Hindlimb muscle (tissue), 1 donor: ENCODE results near the gene BEST4. TPM values are rescaled to one million over a fixed set of nuclear protein-coding genes. Genes with fewer than 3 reads are reported as not detected.
"Not testable (repeated sequence)": the region's sequence is repeated elsewhere in the genome, so short reads cannot be mapped to it uniquely, and the experiment has no call there.

Experiments
- DNase-seq: peaks from one replicate; pipeline ENCODE4 v3.0.0-alpha.2; 2013
- polyA plus RNA-seq: library from polyadenylated mRNA; unstranded; fragments of 120-200 nt; gene quantifications from one replicate; pipeline ENCODE4 v1.2.1, GENCODE V29; 2013; ENCODE audit not compliant: insufficient read length

Gene BEST4
- polyA plus RNA-seq, 1 donor, result 0.19 TPM

GRCh38 chr1:44801491-44802305 is 13.7 kb upstream of the BEST4 start:
- DNase-seq, result no peak

- DNase-seq, result peak; percentile 98
Observed at GRCh38 chr1:44799770-44800584, 12.0 kb upstream of the BEST4 start, which contains the start of gene PLK3. PLK3 (plus strand) TSS chr1:44800377; CDS start chr1:44800464, 87 bp downstream.

GRCh38 chr1:44798481-44799365 is 10.8 kb upstream of the BEST4 start:
- no peak for DNase-seq

GRCh38 chr1:44797886-44798285 is 9.9 kb upstream of the BEST4 start:
- DNase-seq, result not testable (repeated sequence)

- no peak for DNase-seq
Observed at GRCh38 chr1:44792736-44793502, 4.9 kb upstream of the BEST4 start.

- DNase-seq, result no peak
Observed at GRCh38 chr1:44790968-44791801, 3.2 kb upstream of the BEST4 start.

GRCh38 chr1:44787506-44787905 is 464 bp downstream of the BEST4 start:
- DNase-seq, result no peak

- DNase-seq, result no peak
Observed at GRCh38 chr1:44786841-44787426, 1.0 kb downstream of the BEST4 start.

- peak; percentile 71 for DNase-seq
Observed at GRCh38 chr1:44786138-44786840, 1.7 kb downstream of the BEST4 start.

- no peak for DNase-seq
Observed at GRCh38 chr1:44785501-44786137, 2.4 kb downstream of the BEST4 start.

GRCh38 chr1:44785029-44785380 is 3.0 kb downstream of the BEST4 start:
- DNase-seq, result no peak

GRCh38 chr1:44784094-44785028 is 3.6 kb downstream of the BEST4 start:
- DNase-seq, result peak; percentile 63

- no peak for DNase-seq
Observed at GRCh38 chr1:44783697-44784093, 4.3 kb downstream of the BEST4 start.

- DNase-seq, result no peak
Observed at GRCh38 chr1:44780583-44781121, 7.3 kb downstream of the BEST4 start.

GRCh38 chr1:44778705-44779576 is 9.0 kb downstream of the BEST4 start:
- no peak for DNase-seq

- DNase-seq, result no peak
Observed at GRCh38 chr1:44777969-44778635, 9.9 kb downstream of the BEST4 start.
